A673 (cell line): Measurements from ENCODE around the gene CDK19.

Experiments used
- CTCF ChIP-seq: fragments of 300-800, 200-600 bp; sonication (generic); conservative IDR thresholded peaks from 2 replicates; pipeline ENCODE4 v1.5.1; 2017; ENCODE audit warnings: low read depth, mild to moderate bottlenecking, antibody characterized with exemption, low read length, moderate library complexity, mixed read lengths
- EZH2 ChIP-seq: fragments of 200-600 bp; sonication (generic); IDR thresholded peaks from 2 replicates; pipeline ENCODE4 v1.6.1; 2017; ENCODE audit warnings: borderline replicate concordance, low read depth, mild to moderate bottlenecking, mixed read lengths, antibody characterized with exemption, low read length; ENCODE audit not compliant: poor library complexity, severe bottlenecking

GRCh38 chr6:110587328-110587727 is 227.9 kb downstream of the CDK19 start:
- TF ChIP-seq CTCF (no peak), EZH2 (no peak)
